Heart right ventricle (tissue), 16 donors: ENCODE measurements around the gene U2AF1. TPM values are rescaled to one million over a fixed set of nuclear protein-coding genes. Genes with fewer than 3 reads are reported as not detected.
"Not testable (repeated sequence)": the region's sequence is repeated elsewhere in the genome, so short reads cannot be mapped to it uniquely, and the experiment has no call there.

Source experiments
- ATAC-seq, 8 donors: fragments of 200-7000 bp; cut with Tn5 transposase; one replicate each; pipeline ENCODE4 v1.9.1; 2020; ENCODE audit warnings: mild to moderate bottlenecking in 8 of 8, moderate library complexity in 8 of 8, moderate number of reproducible peaks in 1 of 8
- DNase-seq, 2 donors: peaks; one replicate each; pipeline ENCODE4 v3.0.0-alpha.2; 2020
- H3K27ac ChIP-seq, 10 donors: fragments of 200-600 bp; sonication (generic) in 2 of 10; one replicate each; pipeline versions ENCODE4 v1.5.0 to v1.8.0; 2020 to 2022; ENCODE audit warnings: mild to moderate bottlenecking in 3 of 10
- H3K27me3 ChIP-seq, 7 donors: fragments of 200-600 bp; one replicate each; pipeline ENCODE4 v1.8.0; 2021 to 2022; ENCODE audit warnings: mild to moderate bottlenecking in 2 of 7
- H3K36me3 ChIP-seq, 9 donors: fragments of 200-600 bp; sonication (generic) in 1 of 9; one replicate each; pipeline versions ENCODE4 v1.5.0 to v1.8.0; 2020 to 2022; ENCODE audit warnings: mild to moderate bottlenecking in 2 of 9
- H3K4me1 ChIP-seq, 9 donors: fragments of 200-600 bp; sonication (generic) in 1 of 9; one replicate each; pipeline versions ENCODE4 v1.5.0 to v1.8.0; 2020 to 2022; ENCODE audit warnings: mild to moderate bottlenecking in 4 of 9
- H3K4me3 ChIP-seq, 10 donors: fragments of 200-600 bp; sonication (generic) in 2 of 10; one replicate each; pipeline versions ENCODE4 v1.5.0 to v1.8.0; 2020 to 2022; ENCODE audit warnings: mild to moderate bottlenecking in 7 of 10, moderate library complexity in 2 of 10
- H3K9me3 ChIP-seq, 11 donors: fragments of 200-600 bp in 10 of 11; sonication (generic) in 2 of 11; one replicate each; pipeline versions ENCODE4 v1.5.0 to v1.8.0; 2013 to 2022; ENCODE audit warnings: mild to moderate bottlenecking in 2 of 11, control low read depth in 1 of 11, moderate library complexity in 1 of 11
- WGBS, 2 donors: extraction: QIAGEN DNeasy Blood & Tissue Kit; methylation state at CpG; one replicate each; pipeline ENCODE4 v1.1.7; 2013; ENCODE audit warnings: inconsistent platforms in 1 of 2; 5-methylcytosine and 5-hydroxymethylcytosine counted together
- intact Hi-C, 10 donors: fragments of 100-400 bp; cut with DNase I; formaldehyde crosslinking; loops; one replicate each; pipeline versions ENCODE4 v1.11.1 to v1.14.2; 2022
- polyA plus RNA-seq, 2 donors: library from polyadenylated mRNA; stranded (reverse); fragments of 200-250 nt; gene quantifications; one replicate each; pipeline ENCODE4 v1.2.3, GENCODE V29; 2013
- total RNA-seq, 10 donors: library from RNA; stranded (reverse); fragmentation: NEBNext Ultra II Directional in 3 of 10; extraction: Animal tissue kit (Norgen Biotek cat#: 25700) in 3 of 10; gene quantifications; one replicate each; pipeline versions ENCODE4 v1.2.1 to v1.2.4, GENCODE V29; 2021 to 2023
- donor health status: Arrhythmogenic right ventricular cardiomyopathy.
- donor health status: ischemic (EF 13 %, LVEDD 7.1; RV severe dilation, severe dysfunction).
- donor health status: healthy with polysubstance abuse.
- donor health status: DM: no; HTN: yes; CAD: no.
- donor health status: DM: no; HTN: no; CAD: no.
- donor health status: ischemic (EF 25% LVEDD 6.9; RV normal size, moderate dysfunction).
- donor health status: ischemic (EF 25% LVEDD 5.7; RV mildly dilated, moderate dysfunction).
- donor health status: healthy.
- donor health status: DM: yes; HTN: yes; CAD: no.
- donor health status: Ischemic cardiomyopathy.
- donor health status: ischemic (EF 35%, LVEDD 5.7; RV mildly dilated, moderate dysfunction).
- donor health status: nonischemic (EF 11% LVEDD 7.7; RV severe dilation, severe dysfunction).
- donor health status: DM: yes; HTN: yes; CAD: no.
- donor health status: PGD.
- donor health status: ischemic (EF 29% LVEDD 5.4; RV normal size, mild dysfunction).
- donor health status: nonischemic (EF 23%, LVEDD 6.1; RV moderate dilation, normal function).

The U2AF1 gene
- total and polyA plus RNA-seq, 12 donors: 2.7 to 48.0 (median 6.4) TPM

GRCh38 chr21:43114483-43114882 lies 7.1 kb upstream of the U2AF1 start:
- DNase-seq, H3K4me1 ChIP-seq, H3K27me3 ChIP-seq, H3K9me3 ChIP-seq, ATAC-seq, H3K27ac ChIP-seq, H3K36me3 ChIP-seq, intact Hi-C loops, H3K4me3 ChIP-seq: not testable (repeated sequence)
- 82 to 88% methylated on average over 4 of the region's 6 CpGs for WGBS, 2 donors

GRCh38 chr21:43109006-43109405 lies 1.6 kb upstream of the U2AF1 start:
- intact Hi-C loops, H3K27me3 ChIP-seq, ATAC-seq, H3K36me3 ChIP-seq, H3K4me1 ChIP-seq, H3K4me3 ChIP-seq, H3K27ac ChIP-seq, H3K9me3 ChIP-seq, DNase-seq: not testable (repeated sequence)
- WGBS, 2 donors: no CpG with 5 or more reads among the region's 7 CpGs

GRCh38 chr21:43108177-43108576 lies 807 bp upstream of the U2AF1 start:
- DNase-seq, H3K27me3 ChIP-seq, H3K9me3 ChIP-seq, H3K4me3 ChIP-seq, H3K27ac ChIP-seq, intact Hi-C loops, H3K36me3 ChIP-seq, H3K4me1 ChIP-seq: not testable (repeated sequence)
- no CpG with 5 or more reads among the region's 17 CpGs for WGBS, 2 donors
- ATAC-seq: peak in 6 of 8 donors; percentile 16 to 43 (median 32)

- H3K4me1 ChIP-seq, ATAC-seq, intact Hi-C loops, H3K9me3 ChIP-seq, H3K27ac ChIP-seq, H3K36me3 ChIP-seq, H3K27me3 ChIP-seq, H3K4me3 ChIP-seq, DNase-seq: not testable (repeated sequence)
- WGBS, 2 donors: no CpG with 5 or more reads among the region's 17 CpGs
Observed at GRCh38 chr21:43107794-43108137, 396 bp upstream of the U2AF1 start.

GRCh38 chr21:43104642-43105041 lies 2.7 kb downstream of the U2AF1 start:
- 60 to 62% methylated on average over 2 of the region's 5 CpGs for WGBS, 2 donors
- ATAC-seq, H3K27me3 ChIP-seq, intact Hi-C loops, H3K4me3 ChIP-seq, DNase-seq, H3K27ac ChIP-seq, H3K9me3 ChIP-seq, H3K4me1 ChIP-seq, H3K36me3 ChIP-seq: not testable (repeated sequence)

- WGBS, 2 donors: no CpG with 5 or more reads among the region's 4 CpGs
- H3K27me3 ChIP-seq, intact Hi-C loops, H3K9me3 ChIP-seq, H3K4me3 ChIP-seq, H3K27ac ChIP-seq, DNase-seq, H3K4me1 ChIP-seq, H3K36me3 ChIP-seq: not testable (repeated sequence)
- ATAC-seq: peak in 1 of 8 donors; percentile 47
Observed at GRCh38 chr21:43102281-43102680, 5.1 kb downstream of the U2AF1 start.

- H3K4me1 ChIP-seq, H3K27ac ChIP-seq, H3K9me3 ChIP-seq, H3K27me3 ChIP-seq, H3K36me3 ChIP-seq, H3K4me3 ChIP-seq, DNase-seq, intact Hi-C loops: not testable (repeated sequence)
- peak in 1 of 8 donors; percentile 58 for ATAC-seq
- no CpG with 5 or more reads among the region's 5 CpGs for WGBS, 2 donors
Observed at GRCh38 chr21:43101676-43102075, 5.7 kb downstream of the U2AF1 start.

- H3K4me3 ChIP-seq, H3K4me1 ChIP-seq, intact Hi-C loops, H3K9me3 ChIP-seq, ATAC-seq, H3K27me3 ChIP-seq, DNase-seq, H3K36me3 ChIP-seq, H3K27ac ChIP-seq: not testable (repeated sequence)
- WGBS, 2 donors: no CpG with 5 or more reads among the region's 7 CpGs
Observed at GRCh38 chr21:43101000-43101399, 6.4 kb downstream of the U2AF1 start.

GRCh38 chr21:43091979-43092614 lies 15.3 kb downstream of the U2AF1 start:
- intact Hi-C loops, ATAC-seq, H3K36me3 ChIP-seq, H3K27me3 ChIP-seq, H3K27ac ChIP-seq, DNase-seq, H3K4me1 ChIP-seq, H3K9me3 ChIP-seq, H3K4me3 ChIP-seq: not testable (repeated sequence)
- WGBS, 2 donors: no CpG with 5 or more reads among the region's 16 CpGs

GRCh38 chr21:43090947-43091346 lies 16.4 kb downstream of the U2AF1 start:
- ATAC-seq, H3K27ac ChIP-seq, intact Hi-C loops, H3K4me3 ChIP-seq, H3K4me1 ChIP-seq, H3K27me3 ChIP-seq, H3K36me3 ChIP-seq, H3K9me3 ChIP-seq, DNase-seq: not testable (repeated sequence)
- 93% methylated on average over 1 of the region's 3 CpGs; no CpG with 5 or more reads in 1 of the 2 donors for WGBS, 2 donors

GRCh38 chr21:43089463-43089862 lies 17.9 kb downstream of the U2AF1 start:
- H3K4me1 ChIP-seq, H3K27ac ChIP-seq, H3K36me3 ChIP-seq, ATAC-seq, intact Hi-C loops, H3K4me3 ChIP-seq, DNase-seq, H3K27me3 ChIP-seq, H3K9me3 ChIP-seq: not testable (repeated sequence)
- WGBS, 2 donors: no CpG with 5 or more reads among the region's 17 CpGs

GRCh38 chr21:43082587-43083300 lies 24.6 kb downstream of the U2AF1 start:
- ATAC-seq, H3K36me3 ChIP-seq, H3K27ac ChIP-seq, H3K9me3 ChIP-seq, DNase-seq, H3K27me3 ChIP-seq, H3K4me3 ChIP-seq, intact Hi-C loops, H3K4me1 ChIP-seq: not testable (repeated sequence)
- no CpG with 5 or more reads among the region's 24 CpGs for WGBS, 2 donors
